Measurements from ENCODE around the gene PRDM16.

Gene PRDM16

GRCh38 chr1:3215198-3216014 lies 146.4 kb downstream of the PRDM16 start:
- H3K27me3 ChIP-seq (ENCODE audit: control insufficient read depth, insufficient read depth, low read length): peaks cover 39% of the 10 kb centered on the region
- H3K4me1 ChIP-seq (ENCODE audit: control insufficient read depth, insufficient read depth, low read length): peaks cover 9% of the 10 kb centered on the region
- H3K4me3 ChIP-seq (ENCODE audit: low read length): no peak overlapping the region
- H3K9ac ChIP-seq (ENCODE audit: low read depth, low read length): no peak overlapping the region
- H3K9me3 ChIP-seq (replicated peaks; ENCODE audit: low read length): no peaks in the 10 kb centered on the region
- H3K36me3 ChIP-seq (ENCODE audit: insufficient read depth, low read length): no peaks in the 10 kb centered on the region
- no peak overlapping the region for H3K4me2 ChIP-seq (ENCODE audit: low read length)

- H3K27me3 ChIP-seq (ENCODE audit: control insufficient read depth, insufficient read depth, low read length): peaks cover 42% of the 10 kb centered on the region
Measured at GRCh38 chr1:3216015-3216391, 147.0 kb downstream of the PRDM16 start.

DNA sequence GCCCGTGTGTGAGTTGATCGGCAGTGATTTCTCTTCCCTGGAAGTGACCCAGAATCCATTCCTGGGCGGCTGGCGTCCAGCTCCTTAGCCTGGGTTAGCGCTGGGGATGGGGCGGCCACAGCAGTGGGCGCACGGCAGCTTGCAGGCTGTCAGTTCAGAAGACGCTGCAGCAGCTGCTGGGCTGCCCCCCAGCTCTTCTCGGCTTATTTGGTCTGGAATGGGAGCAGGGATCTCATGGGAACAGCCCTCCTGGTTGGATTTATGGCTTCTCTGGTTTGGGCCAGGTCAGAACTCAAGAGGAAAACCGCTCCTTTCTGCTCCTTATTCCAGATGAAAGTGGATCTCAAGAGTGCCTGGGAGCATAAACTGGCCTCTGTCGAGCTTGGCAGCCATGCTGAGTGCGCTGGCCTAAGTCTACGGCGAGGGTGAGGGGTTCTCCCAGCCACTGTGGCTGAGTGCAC lies 148.2 kb downstream of the PRDM16 start:
- Histone ChIP-seq H3K9ac (ENCODE audit: low read depth, low read length) (no peak overlapping the region), H3K9me3 (replicated peaks; ENCODE audit: low read length) (no peaks in the 10 kb centered on the region), H3K4me2 (ENCODE audit: low read length) (peak overlapping the region; percentile 54), H3K27me3 (ENCODE audit: control insufficient read depth, insufficient read depth, low read length) (peaks cover 42% of the 10 kb centered on the region), H3K4me1 (ENCODE audit: control insufficient read depth, insufficient read depth, low read length) (peaks cover 9% of the 10 kb centered on the region), H3K36me3 (ENCODE audit: insufficient read depth, low read length) (no peaks in the 10 kb centered on the region), H3K4me3 (ENCODE audit: low read length) (no peak overlapping the region)

More at GRCh38 chr1:3216015-3216391, 147.0 kb downstream of the PRDM16 start:
- no peaks in the 10 kb centered on the region for H3K36me3 ChIP-seq (ENCODE audit: insufficient read depth, low read length)
- peaks cover 9% of the 10 kb centered on the region for H3K4me1 ChIP-seq (ENCODE audit: control insufficient read depth, insufficient read depth, low read length)
- H3K4me3 ChIP-seq (ENCODE audit: low read length): no peak overlapping the region
- no peak overlapping the region for H3K4me2 ChIP-seq (ENCODE audit: low read length)
- H3K9me3 ChIP-seq (replicated peaks; ENCODE audit: low read length): no peaks in the 10 kb centered on the region
- no peak overlapping the region for H3K9ac ChIP-seq (ENCODE audit: low read depth, low read length)

GRCh38 chr1:3217979-3218679 lies 149.1 kb downstream of the PRDM16 start:
- Histone ChIP-seq H3K4me2 (ENCODE audit: low read length) (no peak overlapping the region), H3K36me3 (ENCODE audit: insufficient read depth, low read length) (no peaks in the 10 kb centered on the region), H3K4me1 (ENCODE audit: control insufficient read depth, insufficient read depth, low read length) (peaks cover 9% of the 10 kb centered on the region), H3K9ac (ENCODE audit: low read depth, low read length) (no peak overlapping the region), H3K4me3 (ENCODE audit: low read length) (no peak overlapping the region), H3K27me3 (ENCODE audit: control insufficient read depth, insufficient read depth, low read length) (peaks cover 42% of the 10 kb centered on the region), H3K9me3 (replicated peaks; ENCODE audit: low read length) (no peaks in the 10 kb centered on the region)

DNA sequence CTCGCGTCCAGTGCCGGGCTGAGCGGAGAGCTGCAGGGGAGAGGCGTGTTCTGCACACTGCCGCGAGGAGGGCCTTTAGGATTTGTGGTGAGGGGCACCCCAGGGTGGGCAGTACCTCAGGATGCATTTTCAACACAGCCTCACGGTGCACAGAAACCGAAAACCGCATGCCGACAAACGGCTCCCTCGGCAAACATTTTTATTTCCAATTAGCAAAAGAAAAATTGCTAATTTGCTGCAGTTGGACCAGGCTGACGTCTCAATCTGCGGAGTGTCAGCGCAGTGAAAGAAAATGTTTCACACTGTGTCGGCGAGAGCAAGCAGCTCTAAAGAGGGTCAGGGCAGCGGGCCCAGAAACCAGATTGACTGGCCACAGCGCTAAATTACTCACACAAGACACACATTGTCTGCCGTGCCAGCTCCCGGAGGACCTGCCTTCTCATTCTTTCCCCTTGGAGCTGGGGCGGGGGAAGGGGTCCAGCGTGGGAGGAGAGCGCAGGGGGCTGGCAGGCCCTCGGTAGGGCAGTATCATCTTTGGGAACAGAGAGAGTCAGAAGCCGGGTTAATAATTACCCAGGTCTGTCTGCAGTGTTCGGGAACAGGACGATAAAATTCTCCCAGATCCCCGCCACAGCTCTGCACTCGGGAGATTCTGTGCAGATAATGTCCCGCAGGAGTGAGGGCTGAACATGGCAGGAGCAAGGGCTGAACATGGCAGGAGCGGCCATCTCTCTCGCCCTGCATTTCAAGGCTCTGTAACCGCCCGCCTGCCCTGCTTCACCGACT lies 150.2 kb downstream of the PRDM16 start:
- H3K9ac ChIP-seq (ENCODE audit: low read depth, low read length): no peak overlapping the region
- no peaks in the 10 kb centered on the region for H3K36me3 ChIP-seq (ENCODE audit: insufficient read depth, low read length)
- peaks cover 42% of the 10 kb centered on the region for H3K27me3 ChIP-seq (ENCODE audit: control insufficient read depth, insufficient read depth, low read length)
- peaks cover 9% of the 10 kb centered on the region for H3K4me1 ChIP-seq (ENCODE audit: control insufficient read depth, insufficient read depth, low read length)
- no peak overlapping the region for H3K4me3 ChIP-seq (ENCODE audit: low read length)
- no peaks in the 10 kb centered on the region for H3K9me3 ChIP-seq (replicated peaks; ENCODE audit: low read length)
- peak overlapping the region; percentile 66 for H3K4me2 ChIP-seq (ENCODE audit: low read length)

GRCh38 chr1:3219791-3220467 lies 150.9 kb downstream of the PRDM16 start:
- Histone ChIP-seq H3K4me3 (ENCODE audit: low read length) (no peak overlapping the region), H3K4me1 (ENCODE audit: control insufficient read depth, insufficient read depth, low read length) (peaks cover 9% of the 10 kb centered on the region), H3K9ac (ENCODE audit: low read depth, low read length) (no peak overlapping the region), H3K27me3 (ENCODE audit: control insufficient read depth, insufficient read depth, low read length) (peaks cover 42% of the 10 kb centered on the region), H3K9me3 (replicated peaks; ENCODE audit: low read length) (no peaks in the 10 kb centered on the region), H3K4me2 (ENCODE audit: low read length) (no peak overlapping the region), H3K36me3 (ENCODE audit: insufficient read depth, low read length) (no peaks in the 10 kb centered on the region)

GRCh38 chr1:3221112-3222041 lies 152.4 kb downstream of the PRDM16 start:
- peaks cover 42% of the 10 kb centered on the region for H3K27me3 ChIP-seq (ENCODE audit: control insufficient read depth, insufficient read depth, low read length)
- H3K4me1 ChIP-seq (ENCODE audit: control insufficient read depth, insufficient read depth, low read length): peaks cover 9% of the 10 kb centered on the region

DNA sequence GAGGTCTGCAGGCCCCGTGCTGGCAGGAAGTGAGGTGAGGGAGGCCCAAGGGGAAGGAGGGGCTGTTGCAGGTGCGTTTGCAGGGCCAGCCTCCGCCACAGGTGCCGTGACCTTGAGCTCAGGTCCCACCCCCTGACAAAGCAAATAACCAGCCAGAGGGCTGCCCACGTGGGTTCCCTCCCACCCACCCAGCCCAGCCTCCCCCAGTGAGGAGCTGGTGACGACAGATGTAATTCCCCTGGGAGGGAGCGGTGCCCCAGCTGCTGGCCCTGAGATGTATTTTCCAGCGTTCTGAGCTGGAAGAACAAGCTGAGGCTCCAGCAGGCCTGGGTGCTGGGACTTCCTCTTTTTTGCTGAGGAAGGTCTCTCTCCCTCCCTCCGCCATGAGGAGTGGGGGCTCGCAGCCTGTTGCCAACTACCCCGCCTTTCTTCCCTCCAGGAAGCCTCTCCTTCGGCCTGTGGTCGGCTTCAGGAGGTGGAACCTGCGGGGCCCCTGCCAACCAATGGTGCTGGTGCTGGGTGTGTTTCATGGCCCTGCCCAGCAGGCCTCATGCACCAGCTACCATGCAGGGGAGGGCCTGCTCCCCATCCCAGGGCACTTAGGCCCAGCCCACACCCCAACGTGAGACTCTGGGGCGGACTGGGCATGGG lies 153.2 kb downstream of the PRDM16 start:
- Histone ChIP-seq H3K4me3 (ENCODE audit: low read length) (no peak overlapping the region), H3K4me1 (ENCODE audit: control insufficient read depth, insufficient read depth, low read length) (peaks cover 9% of the 10 kb centered on the region), H3K9me3 (replicated peaks; ENCODE audit: low read length) (no peaks in the 10 kb centered on the region), H3K4me2 (ENCODE audit: low read length) (no peak overlapping the region), H3K9ac (ENCODE audit: low read depth, low read length) (no peak overlapping the region), H3K36me3 (ENCODE audit: insufficient read depth, low read length) (no peaks in the 10 kb centered on the region), H3K27me3 (ENCODE audit: control insufficient read depth, insufficient read depth, low read length) (peaks cover 35% of the 10 kb centered on the region)

More at GRCh38 chr1:3221112-3222041, 152.4 kb downstream of the PRDM16 start:
- no peaks in the 10 kb centered on the region for H3K36me3 ChIP-seq (ENCODE audit: insufficient read depth, low read length)
- H3K9me3 ChIP-seq (replicated peaks; ENCODE audit: low read length): no peaks in the 10 kb centered on the region
- H3K4me3 ChIP-seq (ENCODE audit: low read length): no peak overlapping the region
- no peak overlapping the region for H3K9ac ChIP-seq (ENCODE audit: low read depth, low read length)
- no peak overlapping the region for H3K4me2 ChIP-seq (ENCODE audit: low read length)

GRCh38 chr1:3225661-3226060 lies 156.7 kb downstream of the PRDM16 start:
- Histone ChIP-seq H3K4me3 (ENCODE audit: low read length) (no peak overlapping the region), H3K9me3 (replicated peaks; ENCODE audit: low read length) (no peaks in the 10 kb centered on the region), H3K4me1 (ENCODE audit: control insufficient read depth, insufficient read depth, low read length) (no peaks in the 10 kb centered on the region), H3K4me2 (ENCODE audit: low read length) (no peak overlapping the region), H3K9ac (ENCODE audit: low read depth, low read length) (no peak overlapping the region), H3K27me3 (ENCODE audit: control insufficient read depth, insufficient read depth, low read length) (peaks cover under 1% of the 10 kb centered on the region), H3K36me3 (ENCODE audit: insufficient read depth, low read length) (no peaks in the 10 kb centered on the region)

DNA sequence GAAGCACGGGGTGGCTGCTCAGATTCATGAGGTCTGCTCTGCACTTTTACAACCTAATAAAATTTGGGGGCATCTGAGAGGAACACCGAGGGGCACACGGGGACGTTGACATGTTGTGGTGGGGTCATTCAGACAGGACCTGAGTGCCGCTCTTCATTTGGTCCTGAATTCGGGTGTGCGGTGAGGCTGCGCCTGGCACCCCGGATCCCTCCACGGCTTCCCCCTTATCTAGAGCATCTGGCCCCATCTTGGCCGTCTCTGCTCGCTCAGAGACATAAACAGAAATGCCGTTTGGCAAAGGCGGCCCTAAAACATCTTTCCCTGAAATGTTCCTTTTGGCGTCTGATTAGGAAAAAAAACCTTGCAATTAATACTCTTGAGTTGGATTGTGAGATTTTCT lies 157.2 kb downstream of the PRDM16 start:
- no peak overlapping the region for H3K9ac ChIP-seq (ENCODE audit: low read depth, low read length)
- no peaks in the 10 kb centered on the region for H3K27me3 ChIP-seq (ENCODE audit: control insufficient read depth, insufficient read depth, low read length)
- H3K4me2 ChIP-seq (ENCODE audit: low read length): no peak overlapping the region
- H3K36me3 ChIP-seq (ENCODE audit: insufficient read depth, low read length): no peaks in the 10 kb centered on the region
- no peaks in the 10 kb centered on the region for H3K9me3 ChIP-seq (replicated peaks; ENCODE audit: low read length)
- no peaks in the 10 kb centered on the region for H3K4me1 ChIP-seq (ENCODE audit: control insufficient read depth, insufficient read depth, low read length)
- H3K4me3 ChIP-seq (ENCODE audit: low read length): no peak overlapping the region

Measured in skeletal muscle satellite cell (primary cell).